HCT116 (cell line): ENCODE results near the gene RCAN2. TPM values are rescaled to one million over a fixed set of nuclear protein-coding genes. Genes with fewer than 3 reads are reported as not detected.

Source experiments
- ATAC-seq: fragments of 200-7000 bp; cut with Tn5 transposase; 2 replicates; pipeline ENCODE4 v1.9.1; 2020; ENCODE audit warnings: mild to moderate bottlenecking, moderate library complexity
- BruUV-seq: library from RNA; stranded (reverse); fragments of 400-500 nt; replicated peaks from 2 replicates; lab custom pipeline; 2021; lab: Mats Ljungman, UMichigan
- CTCF ChIA-PET: fragments of 300-600 bp; sonication (Branson Sonifier 250); formaldehyde crosslinking; loops from one replicate; lab custom pipeline; 2021; ENCODE audit warnings: antibody characterized with exemption; lab: Charles Lee
- POLR2A ChIA-PET: fragments of 300-600, 350-600 bp; sonication (Branson Sonifier 250); formaldehyde crosslinking; loops from one replicate; lab custom pipeline; 2021; ENCODE audit warnings: antibody characterized with exemption; lab: Charles Lee
- RAD21 ChIA-PET, 2 experiments: fragments of 300-600 bp; sonication (Branson Sonifier 250); formaldehyde crosslinking; loops; one replicate each; lab custom pipeline; 2023; ENCODE audit warnings: low total read pairs in 2 of 2; ENCODE audit not compliant: uncharacterized antibody in 2 of 2, unreplicated experiment in 2 of 2, low non-redundant PET in 1 of 2; lab: Charles Lee
- DNase-seq: peaks from one replicate; pipeline ENCODE4 v3.0.0-alpha.2; 2010; ENCODE audit warnings: low read depth, low spot score
- H2AFZ ChIP-seq: fragments of 200-600 bp; shearing (Covaris generic), sonication (generic); 2 replicates; pipeline ENCODE4 v1.6.1; 2017; ENCODE audit warnings: low read depth, mixed run types, mixed read lengths, antibody characterized with exemption, low read length; ENCODE audit not compliant: poor library complexity, severe bottlenecking
- H3K27ac ChIP-seq: 2 replicates; pipeline ENCODE4 v1.5.1; 2012; ENCODE audit warnings: low read depth, low read length
- H3K27me3 ChIP-seq: fragments of 200-600 bp; sonication (generic); 2 replicates; pipeline ENCODE4 v1.6.1; 2016; ENCODE audit warnings: mixed run types, low read length, mixed read lengths; ENCODE audit not compliant: insufficient read depth
- H3K36me3 ChIP-seq, 2 experiments: fragments of 200-500 bp in 1 of 2; fragments of 200-600 bp in 1 of 2; sonication (Bioruptor generic) in 1 of 2; sonication (generic) in 1 of 2; 2 replicates each; pipeline versions ENCODE4 v1.5.1 to v1.6.1; 2014 to 2016; ENCODE audit warnings: low read length in 2 of 2, inconsistent platforms in 1 of 2, mixed read lengths in 1 of 2, mixed run types in 1 of 2; ENCODE audit not compliant: insufficient read depth in 2 of 2, control insufficient read depth in 1 of 2
- H3K4me1 ChIP-seq, 2 experiments: fragments of 200-600 bp in 1 of 2; sonication (generic) in 1 of 2; 2 replicates each; pipeline versions ENCODE4 v1.5.1 to v1.6.1; 2012 to 2017; ENCODE audit warnings: low read length in 2 of 2, inconsistent platforms in 1 of 2, mild to moderate bottlenecking in 1 of 2, mixed read lengths in 1 of 2, mixed run types in 1 of 2, moderate library complexity in 1 of 2; ENCODE audit not compliant: insufficient read depth in 2 of 2, control insufficient read depth in 1 of 2
- H3K4me2 ChIP-seq: fragments of 200-600 bp; sonication (generic); 2 replicates; pipeline ENCODE4 v1.6.1; 2017; ENCODE audit warnings: mixed run types, low read length, mixed read lengths
- H3K4me3 ChIP-seq, 2 experiments: fragments of 200-600 bp in 1 of 2; sonication (generic) in 1 of 2; replicated peaks in 1 of 2; 2 replicates each; pipeline ENCODE4 v1.5.1; 2011 to 2016; ENCODE audit warnings: low read length in 2 of 2, control low read depth in 1 of 2, low read depth in 1 of 2, mild to moderate bottlenecking in 1 of 2, mixed read lengths in 1 of 2, mixed run types in 1 of 2
- H3K79me2 ChIP-seq: fragments of 200-600 bp; sonication (generic); 2 replicates; pipeline ENCODE4 v1.6.1; 2017; ENCODE audit warnings: mild to moderate bottlenecking, mixed run types, low read length, moderate library complexity, mixed read lengths; ENCODE audit not compliant: insufficient read depth
- H3K9ac ChIP-seq: fragments of 200-600 bp; sonication (generic); 2 replicates; pipeline ENCODE4 v1.6.1; 2016; ENCODE audit warnings: low read length, mixed read lengths
- H3K9me2 ChIP-seq: fragments of 200-600 bp; sonication (generic), shearing (Covaris generic); 2 replicates; pipeline ENCODE4 v1.6.1; 2017; ENCODE audit warnings: mixed run types, mild to moderate bottlenecking, moderate library complexity; ENCODE audit not compliant: insufficient read depth
- H3K9me3 ChIP-seq, 2 experiments: fragments of 200-500 bp in 1 of 2; fragments of 200-600 bp in 1 of 2; sonication (Bioruptor generic) in 1 of 2; sonication (generic) in 1 of 2; 2 replicates each; pipeline ENCODE4 v1.6.1; 2014 to 2017; ENCODE audit warnings: low read length in 2 of 2, mixed read lengths in 2 of 2, inconsistent platforms in 1 of 2, low read depth in 1 of 2, mild to moderate bottlenecking in 1 of 2, mixed run types in 1 of 2, moderate library complexity in 1 of 2; ENCODE audit not compliant: control insufficient read depth in 1 of 2, insufficient read depth in 1 of 2
- H4K20me1 ChIP-seq: fragments of 200-600 bp; sonication (generic), shearing (Covaris generic); 2 replicates; pipeline ENCODE4 v1.6.1; 2017; ENCODE audit warnings: mixed run types, mild to moderate bottlenecking, moderate library complexity; ENCODE audit not compliant: insufficient read depth
- CEBPB ChIP-seq: IDR thresholded peaks from 2 replicates; pipeline ENCODE4 v1.6.1; 2012; ENCODE audit warnings: low read depth
- FOSL1 ChIP-seq: IDR thresholded peaks from 2 replicates; pipeline ENCODE4 v1.6.1; 2012; ENCODE audit warnings: low read depth
- POLR2A ChIP-seq: IDR thresholded peaks from 2 replicates; pipeline ENCODE4 v1.7.0; 2011; ENCODE audit warnings: borderline replicate concordance; ENCODE audit not compliant: insufficient read depth, insufficient read length; ENCODE audit errors: extremely low read depth
- POLR2AphosphoS5 ChIP-seq: IDR thresholded peaks from 2 replicates; pipeline ENCODE4 v1.6.1; 2011; ENCODE audit warnings: mild to moderate bottlenecking, low read depth, low read length, moderate library complexity
- RAD21 ChIP-seq: IDR thresholded peaks from 2 replicates; pipeline ENCODE4 v1.6.1; 2012; ENCODE audit warnings: low read depth, mild to moderate bottlenecking
- SP1 ChIP-seq: IDR thresholded peaks from 2 replicates; pipeline ENCODE4 v1.6.1; 2012; ENCODE audit warnings: low read depth
- SRF ChIP-seq: IDR thresholded peaks from 2 replicates; pipeline ENCODE4 v1.6.1; 2012; ENCODE audit warnings: low read depth
- YY1 ChIP-seq: IDR thresholded peaks from 2 replicates; pipeline ENCODE4 v1.6.1; 2011; ENCODE audit warnings: low read length, low read depth, moderate library complexity, mild to moderate bottlenecking; ENCODE audit not compliant: insufficient replicate concordance; ENCODE audit errors: extremely low read depth
- ZFX ChIP-seq: fragments of 450-650 bp; IDR thresholded peaks from 2 replicates; pipeline ENCODE4 v1.6.1; 2017
- ZNF274 ChIP-seq: fragments of 200-500 bp; sonication (Bioruptor generic); IDR thresholded peaks from 2 replicates; pipeline ENCODE4 v1.6.1; 2014; ENCODE audit warnings: mild to moderate bottlenecking, low read depth, low read length, inconsistent platforms
- intact Hi-C: fragments of 100-400 bp; cut with micrococcal nuclease; formaldehyde crosslinking; loops from 2 replicates; pipeline ENCODE4 v1.10.0; 2022
- total RNA-seq: library from RNA; stranded (reverse); gene quantifications from one replicate; pipeline ENCODE4 v1.2.1, GENCODE V29; 2021; ENCODE audit not compliant: unreplicated experiment
- TF ChIP-seq, protein P1 (sequence below), 3 experiments: fragments of 200-600 bp in 1 of 3; sonication (generic) in 1 of 3; IDR thresholded peaks in 2 of 3; conservative IDR thresholded peaks in 1 of 3; 2 replicates each; pipeline ENCODE4 v1.5.1; 2012 to 2017; ENCODE audit warnings: low read depth in 2 of 3, low read length in 2 of 3, antibody characterized with exemption in 1 of 3, borderline replicate concordance in 1 of 3, control low read depth in 1 of 3, mild to moderate bottlenecking in 1 of 3, mixed read lengths in 1 of 3, mixed run types in 1 of 3, moderate library complexity in 1 of 3; ENCODE audit not compliant: insufficient read depth in 1 of 3
- TF ChIP-seq, protein P2 (sequence below): IDR thresholded peaks from 2 replicates; pipeline ENCODE4 v1.6.1; 2012
- TF ChIP-seq, protein P3 (sequence below): IDR thresholded peaks from 2 replicates; pipeline ENCODE4 v1.6.1; 2011; ENCODE audit warnings: mild to moderate bottlenecking, low read length, moderate library complexity; ENCODE audit not compliant: insufficient replicate concordance; ENCODE audit errors: extremely low read depth
- TF ChIP-seq, protein P4 (sequence below): IDR thresholded peaks from 2 replicates; pipeline ENCODE4 v1.6.1; 2012; ENCODE audit warnings: low read depth

The RCAN2 gene
- total RNA-seq, 1 experiment from 2014 or later, result 0.57 TPM

DNA sequence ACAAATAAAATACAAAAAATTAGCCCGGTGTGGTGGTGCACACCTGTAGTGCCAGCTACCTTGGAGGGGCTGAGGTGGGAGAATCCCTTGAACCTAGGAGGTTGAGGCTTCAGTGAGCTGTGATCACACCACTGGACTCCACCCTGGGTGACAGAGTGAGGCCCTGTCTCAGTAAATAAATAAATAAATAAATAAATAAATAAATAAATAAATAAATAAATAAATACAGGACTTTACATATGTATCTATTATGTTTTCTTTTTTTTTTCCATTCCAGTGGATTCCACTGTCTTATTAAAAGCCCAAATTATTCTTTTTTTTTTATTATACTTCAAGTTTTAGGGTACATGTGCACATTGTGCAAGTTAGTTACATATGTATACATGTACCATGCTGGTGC, 279.3 kb downstream of the RCAN2 start:
- H4K20me1 ChIP-seq, result no peaks in the 10 kb centered on the region
- H3K27ac ChIP-seq, result no peak overlapping the region
- no peaks in the 10 kb centered on the region for H3K79me2 ChIP-seq
- H3K9me3 ChIP-seq, result no peaks in the 10 kb centered on the region
- BruUV-seq, result no TSS peak
- RAD21 ChIA-PET, result no interaction called here
- H3K4me3 ChIP-seq, result no peak overlapping the region
- H3K4me2 ChIP-seq, result no peak overlapping the region
- H3K27me3 ChIP-seq, result no peaks in the 10 kb centered on the region
- CTCF ChIA-PET, result no interaction called here
- no peaks in the 10 kb centered on the region for H3K36me3 ChIP-seq
- no peak overlapping the region for H2AFZ ChIP-seq
- no peaks in the 10 kb centered on the region for H3K9me2 ChIP-seq
- ATAC-seq (no peak), DNase-seq (no peak)
- TF ChIP-seq ZFX, result no peak
- no peak for TF ChIP-seq SRF
- no peak for TF ChIP-seq POLR2A
- TF ChIP-seq POLR2AphosphoS5, result no peak
- TF ChIP-seq RAD21, result no peak
- TF ChIP-seq ZNF274, result no peak
- no peak for TF ChIP-seq SP1
- TF ChIP-seq, protein P1, sequence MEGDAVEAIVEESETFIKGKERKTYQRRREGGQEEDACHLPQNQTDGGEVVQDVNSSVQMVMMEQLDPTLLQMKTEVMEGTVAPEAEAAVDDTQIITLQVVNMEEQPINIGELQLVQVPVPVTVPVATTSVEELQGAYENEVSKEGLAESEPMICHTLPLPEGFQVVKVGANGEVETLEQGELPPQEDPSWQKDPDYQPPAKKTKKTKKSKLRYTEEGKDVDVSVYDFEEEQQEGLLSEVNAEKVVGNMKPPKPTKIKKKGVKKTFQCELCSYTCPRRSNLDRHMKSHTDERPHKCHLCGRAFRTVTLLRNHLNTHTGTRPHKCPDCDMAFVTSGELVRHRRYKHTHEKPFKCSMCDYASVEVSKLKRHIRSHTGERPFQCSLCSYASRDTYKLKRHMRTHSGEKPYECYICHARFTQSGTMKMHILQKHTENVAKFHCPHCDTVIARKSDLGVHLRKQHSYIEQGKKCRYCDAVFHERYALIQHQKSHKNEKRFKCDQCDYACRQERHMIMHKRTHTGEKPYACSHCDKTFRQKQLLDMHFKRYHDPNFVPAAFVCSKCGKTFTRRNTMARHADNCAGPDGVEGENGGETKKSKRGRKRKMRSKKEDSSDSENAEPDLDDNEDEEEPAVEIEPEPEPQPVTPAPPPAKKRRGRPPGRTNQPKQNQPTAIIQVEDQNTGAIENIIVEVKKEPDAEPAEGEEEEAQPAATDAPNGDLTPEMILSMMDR (IDR thresholded peaks at IDR 0.05 in 2 of 3, conservative IDR thresholded peaks at IDR 0.05 in 1 of 3; ENCODE audit: borderline replicate concordance in 1 of 3, insufficient read depth in 1 of 3, low read depth in 2 of 3, low read length in 2 of 3), result no peak
- no peak for TF ChIP-seq YY1
- no peaks in the 10 kb centered on the region for H3K4me1 ChIP-seq
- POLR2A ChIA-PET, result no interaction called here
- no peak overlapping the region for H3K9ac ChIP-seq
- intact Hi-C loops, result no loop called here

DNA sequence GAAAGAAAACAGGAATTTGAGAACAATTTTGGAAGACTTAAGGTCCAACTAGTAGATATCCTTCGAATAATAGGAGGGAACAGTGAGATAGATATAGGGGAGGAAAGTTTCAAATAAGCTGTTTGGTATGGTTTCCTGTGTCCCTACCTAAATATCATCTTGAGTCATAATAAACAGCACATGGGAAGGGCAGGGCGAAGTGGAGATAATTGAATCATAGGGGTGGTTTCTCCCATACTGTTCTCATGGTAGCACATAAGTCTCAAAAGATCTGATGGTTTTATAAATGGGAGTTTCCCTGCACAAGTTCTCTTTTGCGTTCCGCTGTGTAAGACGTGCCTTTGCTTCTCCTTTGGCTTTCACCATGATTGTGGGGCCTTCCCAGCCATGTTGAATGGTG, 281.0 kb downstream of the RCAN2 start:
- no peaks in the 10 kb centered on the region for H3K9me2 ChIP-seq
- TF ChIP-seq, protein P2, sequence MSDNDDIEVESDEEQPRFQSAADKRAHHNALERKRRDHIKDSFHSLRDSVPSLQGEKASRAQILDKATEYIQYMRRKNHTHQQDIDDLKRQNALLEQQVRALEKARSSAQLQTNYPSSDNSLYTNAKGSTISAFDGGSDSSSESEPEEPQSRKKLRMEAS, result no peak
- TF ChIP-seq, protein P3, sequence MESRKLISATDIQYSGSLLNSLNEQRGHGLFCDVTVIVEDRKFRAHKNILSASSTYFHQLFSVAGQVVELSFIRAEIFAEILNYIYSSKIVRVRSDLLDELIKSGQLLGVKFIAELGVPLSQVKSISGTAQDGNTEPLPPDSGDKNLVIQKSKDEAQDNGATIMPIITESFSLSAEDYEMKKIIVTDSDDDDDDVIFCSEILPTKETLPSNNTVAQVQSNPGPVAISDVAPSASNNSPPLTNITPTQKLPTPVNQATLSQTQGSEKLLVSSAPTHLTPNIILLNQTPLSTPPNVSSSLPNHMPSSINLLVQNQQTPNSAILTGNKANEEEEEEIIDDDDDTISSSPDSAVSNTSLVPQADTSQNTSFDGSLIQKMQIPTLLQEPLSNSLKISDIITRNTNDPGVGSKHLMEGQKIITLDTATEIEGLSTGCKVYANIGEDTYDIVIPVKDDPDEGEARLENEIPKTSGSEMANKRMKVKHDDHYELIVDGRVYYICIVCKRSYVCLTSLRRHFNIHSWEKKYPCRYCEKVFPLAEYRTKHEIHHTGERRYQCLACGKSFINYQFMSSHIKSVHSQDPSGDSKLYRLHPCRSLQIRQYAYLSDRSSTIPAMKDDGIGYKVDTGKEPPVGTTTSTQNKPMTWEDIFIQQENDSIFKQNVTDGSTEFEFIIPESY, result no peak
- TF ChIP-seq CEBPB (no peak), FOSL1 (no peak), POLR2A (no peak)
- TF ChIP-seq, protein P4, sequence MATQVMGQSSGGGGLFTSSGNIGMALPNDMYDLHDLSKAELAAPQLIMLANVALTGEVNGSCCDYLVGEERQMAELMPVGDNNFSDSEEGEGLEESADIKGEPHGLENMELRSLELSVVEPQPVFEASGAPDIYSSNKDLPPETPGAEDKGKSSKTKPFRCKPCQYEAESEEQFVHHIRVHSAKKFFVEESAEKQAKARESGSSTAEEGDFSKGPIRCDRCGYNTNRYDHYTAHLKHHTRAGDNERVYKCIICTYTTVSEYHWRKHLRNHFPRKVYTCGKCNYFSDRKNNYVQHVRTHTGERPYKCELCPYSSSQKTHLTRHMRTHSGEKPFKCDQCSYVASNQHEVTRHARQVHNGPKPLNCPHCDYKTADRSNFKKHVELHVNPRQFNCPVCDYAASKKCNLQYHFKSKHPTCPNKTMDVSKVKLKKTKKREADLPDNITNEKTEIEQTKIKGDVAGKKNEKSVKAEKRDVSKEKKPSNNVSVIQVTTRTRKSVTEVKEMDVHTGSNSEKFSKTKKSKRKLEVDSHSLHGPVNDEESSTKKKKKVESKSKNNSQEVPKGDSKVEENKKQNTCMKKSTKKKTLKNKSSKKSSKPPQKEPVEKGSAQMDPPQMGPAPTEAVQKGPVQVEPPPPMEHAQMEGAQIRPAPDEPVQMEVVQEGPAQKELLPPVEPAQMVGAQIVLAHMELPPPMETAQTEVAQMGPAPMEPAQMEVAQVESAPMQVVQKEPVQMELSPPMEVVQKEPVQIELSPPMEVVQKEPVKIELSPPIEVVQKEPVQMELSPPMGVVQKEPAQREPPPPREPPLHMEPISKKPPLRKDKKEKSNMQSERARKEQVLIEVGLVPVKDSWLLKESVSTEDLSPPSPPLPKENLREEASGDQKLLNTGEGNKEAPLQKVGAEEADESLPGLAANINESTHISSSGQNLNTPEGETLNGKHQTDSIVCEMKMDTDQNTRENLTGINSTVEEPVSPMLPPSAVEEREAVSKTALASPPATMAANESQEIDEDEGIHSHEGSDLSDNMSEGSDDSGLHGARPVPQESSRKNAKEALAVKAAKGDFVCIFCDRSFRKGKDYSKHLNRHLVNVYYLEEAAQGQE, result no peak

More for the DNA sequence above, 281.0 kb downstream of the RCAN2 start:
- POLR2A ChIA-PET, result no interaction called here
- H3K9me3 ChIP-seq, result no peaks in the 10 kb centered on the region
- no peak overlapping the region for H3K4me3 ChIP-seq
- intact Hi-C loops, result no loop called here
- ATAC-seq (no peak), DNase-seq (no peak)
- no TSS peak for BruUV-seq
- no peaks in the 10 kb centered on the region for H4K20me1 ChIP-seq
- CTCF ChIA-PET, result no interaction called here
- H3K27me3 ChIP-seq, result no peaks in the 10 kb centered on the region
- H2AFZ ChIP-seq, result no peak overlapping the region
- H3K79me2 ChIP-seq, result no peaks in the 10 kb centered on the region
- no peak overlapping the region for H3K9ac ChIP-seq
- H3K36me3 ChIP-seq, result no peaks in the 10 kb centered on the region
- no peak overlapping the region for H3K4me2 ChIP-seq
- no peak overlapping the region for H3K27ac ChIP-seq
- H3K4me1 ChIP-seq, result no peaks in the 10 kb centered on the region
- RAD21 ChIA-PET, result no interaction called here
